GM19351 (cell line): Measurements from ENCODE around the gene ZNF814.
A peak's percentile ranks its signal among the peaks of the same experiment; 100 is the strongest.
"Not testable (repeated sequence)": the region's sequence is repeated elsewhere in the genome, so short reads cannot be mapped to it uniquely, and the experiment has no call there.

Experiments used
- ATAC-seq: cut with Tn5 transposase; IDR thresholded peaks from one replicate; pipeline ENCODE4 v1.9.1; 2021; ENCODE audit warnings: mild to moderate bottlenecking, moderate library complexity; ENCODE audit not compliant: unreplicated experiment

The ZNF814 gene

DNA sequence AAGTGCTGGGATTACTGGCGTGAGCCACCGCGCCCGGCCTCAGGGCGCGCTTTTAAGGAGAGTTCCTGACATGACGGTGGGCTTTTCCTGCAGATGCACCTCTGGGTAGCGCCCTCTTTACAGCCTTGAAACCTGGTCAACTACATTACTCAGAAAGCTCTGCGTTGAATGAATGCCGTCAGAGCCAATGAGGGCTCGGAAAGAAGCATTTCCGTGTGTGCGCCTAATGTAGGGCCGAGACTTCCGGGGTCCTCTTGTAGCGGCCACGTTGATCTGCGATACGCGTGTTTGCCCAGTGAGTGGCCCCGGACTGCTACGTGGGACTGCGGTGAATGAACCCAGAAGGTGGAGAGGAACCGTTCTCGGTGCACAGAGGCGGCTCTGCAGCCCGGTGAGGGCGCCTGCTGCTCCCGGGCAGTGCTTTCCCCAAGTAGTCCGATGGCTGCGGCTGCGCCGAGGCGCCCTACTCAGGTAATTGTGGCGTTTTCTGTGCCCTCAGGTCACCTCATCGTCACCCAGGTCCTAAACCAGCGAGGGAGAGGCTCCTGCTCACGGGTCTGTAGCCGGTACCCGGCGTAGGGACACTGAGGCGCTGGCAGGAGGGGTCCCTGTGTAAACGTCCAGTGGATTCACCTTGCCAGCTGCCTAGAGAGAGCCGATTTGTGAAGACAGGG is 69.2 kb downstream of the ZNF814 start:
- ATAC-seq, result peak; percentile 87

DNA sequence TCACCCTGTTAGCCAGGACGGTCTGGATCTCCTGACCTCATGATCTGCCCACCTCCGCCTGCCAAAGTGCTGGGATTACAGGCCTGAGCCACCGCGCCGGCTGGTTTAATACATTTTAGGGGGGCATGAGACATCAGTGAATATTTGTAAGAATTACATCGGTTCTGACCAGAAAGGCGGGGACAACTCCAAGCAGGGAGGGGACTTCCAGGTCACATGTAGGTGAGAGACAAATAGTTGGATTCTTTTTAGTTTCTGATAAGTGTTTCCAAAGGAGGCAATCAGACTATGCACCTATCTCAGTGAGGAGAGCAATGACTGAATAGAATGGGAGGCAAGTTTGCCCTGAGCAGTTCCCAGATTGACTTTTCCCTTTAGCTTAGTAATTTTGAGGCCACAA is 70.5 kb downstream of the ZNF814 start:
- no peak for ATAC-seq

DNA sequence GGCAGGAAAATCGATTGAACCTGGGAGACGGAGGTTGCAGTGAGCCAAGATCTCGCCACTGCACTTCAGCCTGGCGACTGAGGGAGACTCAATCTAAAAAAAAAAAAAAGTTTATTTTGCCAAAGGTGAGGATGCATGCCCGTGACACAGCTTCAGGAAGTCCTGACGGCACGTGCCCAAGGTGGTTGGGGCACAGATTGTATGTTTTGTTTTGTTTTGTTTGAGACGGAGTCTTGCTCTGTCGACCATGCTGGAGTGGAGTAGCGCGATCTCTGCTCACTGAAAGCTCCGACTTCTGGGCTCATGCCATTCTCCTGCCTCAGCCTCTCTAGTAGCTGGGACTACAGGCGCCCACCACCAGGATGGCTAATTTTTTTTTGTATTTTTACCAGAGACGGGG is 70.9 kb downstream of the ZNF814 start:
- ATAC-seq, result no peak

DNA sequence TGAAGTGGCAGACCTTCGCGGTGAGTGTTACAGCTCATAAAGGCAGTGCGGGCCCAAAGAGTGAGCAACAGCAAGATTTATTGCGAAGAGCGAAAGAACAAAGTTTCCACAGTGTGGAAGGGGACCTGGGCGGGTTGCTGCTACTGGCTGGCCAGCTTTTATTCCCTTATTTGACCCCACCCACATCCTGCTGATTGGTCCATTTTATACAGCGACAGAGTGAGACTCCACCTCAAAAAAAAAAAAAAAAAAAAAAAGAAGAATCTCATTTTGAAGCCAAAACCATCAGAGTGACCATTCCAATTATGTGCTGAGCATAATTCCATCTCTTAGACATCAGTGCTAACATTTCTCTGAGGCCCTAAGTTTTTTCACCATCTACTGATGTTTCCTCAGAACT is 72.2 kb downstream of the ZNF814 start:
- ATAC-seq, result no peak

DNA sequence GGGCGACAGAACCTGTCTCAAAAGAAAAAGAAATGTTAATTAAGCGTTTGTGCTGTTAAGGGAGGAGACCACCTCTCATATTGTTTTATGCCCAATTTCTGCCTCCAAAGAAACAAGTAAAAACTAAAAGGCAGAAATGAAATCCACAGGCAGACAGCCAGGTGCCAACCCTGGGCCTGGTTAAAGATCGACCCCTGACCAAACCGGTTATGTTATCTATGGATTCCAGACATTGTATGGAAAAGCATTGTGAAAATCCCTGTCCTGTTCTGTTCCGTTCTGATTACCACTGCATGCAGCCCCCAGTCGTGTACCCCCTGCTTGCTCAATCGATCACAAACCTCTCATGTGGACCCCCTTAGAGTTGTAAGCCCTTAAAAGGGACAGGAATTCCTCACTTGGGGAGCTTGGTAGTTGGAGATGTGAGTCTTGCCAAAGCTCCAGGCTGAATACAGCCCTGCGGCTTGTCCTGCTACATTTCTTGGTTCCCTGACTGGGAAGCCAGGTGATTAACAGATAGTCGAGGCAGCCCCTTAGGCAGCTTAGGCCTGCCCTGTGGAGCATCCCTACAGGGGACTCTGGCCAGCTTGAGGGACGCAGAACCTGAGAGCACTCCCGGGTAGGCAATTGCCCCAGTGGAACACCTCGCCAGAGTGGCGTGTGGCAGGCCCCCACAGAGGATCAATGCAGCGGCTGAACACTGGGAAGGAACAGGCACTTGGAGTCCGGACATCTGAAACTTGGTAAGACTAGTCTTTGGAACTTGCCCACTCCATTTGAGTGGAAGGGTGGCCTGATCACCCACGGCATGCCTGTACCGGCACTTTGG is 73.4 kb downstream of the ZNF814 start:
- ATAC-seq, result no peak

DNA sequence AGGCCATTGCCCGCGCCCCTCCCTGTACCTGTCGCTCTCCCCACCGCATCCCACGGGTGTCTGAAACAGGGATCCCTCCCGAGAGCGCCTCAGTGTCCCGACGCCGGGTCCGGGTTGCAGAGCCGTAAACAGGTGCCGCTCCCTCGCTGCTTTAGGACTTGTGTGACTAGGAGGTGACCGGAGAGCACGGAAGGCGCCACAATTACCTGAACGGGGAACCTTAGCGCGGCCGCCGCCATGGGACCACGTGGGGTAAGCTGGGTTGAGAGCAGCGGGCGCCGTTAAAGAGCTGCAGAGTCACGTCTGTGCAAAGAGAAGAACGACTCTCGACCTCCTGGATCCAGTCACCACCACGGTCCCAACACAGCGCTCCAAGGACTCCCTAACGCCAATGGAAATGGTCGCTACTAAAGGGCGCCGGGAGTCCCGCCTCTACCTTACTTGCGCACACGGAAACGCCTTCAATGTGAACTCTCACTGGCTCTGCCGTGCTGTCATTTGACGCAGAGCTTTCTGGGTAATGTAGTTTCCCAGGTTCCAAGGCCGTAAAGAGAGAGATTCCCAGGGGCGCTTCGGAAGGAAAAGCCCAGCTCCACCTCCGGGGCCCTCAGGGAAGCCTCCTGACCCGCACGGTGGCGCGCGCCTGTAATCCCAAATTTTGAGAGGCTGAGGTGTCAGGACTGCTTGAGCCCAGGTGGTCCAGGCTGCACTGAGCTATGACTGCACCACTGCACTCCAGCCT is 74.2 kb downstream of the ZNF814 start, which contains the start of gene ZNF552:
ZNF552 (minus strand) TSS at position 409 of the 742 bp plus-strand sequence; CDS start at position 239, 170 bp downstream.
- peak; percentile 65 for ATAC-seq

DNA sequence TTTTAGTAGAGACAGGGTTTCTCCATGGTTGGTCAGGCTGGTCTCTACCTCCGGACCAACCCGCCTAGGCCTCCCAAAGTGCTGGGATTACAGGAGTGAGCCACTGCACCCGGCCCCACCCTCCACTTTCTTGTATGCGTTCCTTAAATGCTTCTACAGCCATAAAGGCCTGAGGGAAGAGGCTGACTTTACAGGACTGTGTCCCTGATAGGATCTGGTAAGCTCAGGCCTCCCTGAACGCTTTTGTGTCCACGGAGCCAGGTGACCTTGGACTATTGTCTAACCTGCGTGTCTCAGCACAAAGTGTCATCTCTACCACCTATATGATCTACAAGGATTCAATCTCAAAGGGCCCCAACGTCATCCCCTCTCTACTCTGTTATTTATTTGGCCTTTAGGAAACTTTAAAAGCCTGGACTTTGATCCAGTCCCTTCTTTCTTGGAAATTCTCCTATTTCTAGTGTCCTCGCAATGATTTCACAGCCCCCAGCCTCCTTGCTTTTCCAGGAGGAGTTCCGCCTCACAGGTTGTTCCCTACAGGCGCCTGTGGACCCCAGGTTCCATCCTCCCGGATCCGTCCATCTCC is 74.8 kb downstream of the ZNF814 start:
- ATAC-seq, result no peak

DNA sequence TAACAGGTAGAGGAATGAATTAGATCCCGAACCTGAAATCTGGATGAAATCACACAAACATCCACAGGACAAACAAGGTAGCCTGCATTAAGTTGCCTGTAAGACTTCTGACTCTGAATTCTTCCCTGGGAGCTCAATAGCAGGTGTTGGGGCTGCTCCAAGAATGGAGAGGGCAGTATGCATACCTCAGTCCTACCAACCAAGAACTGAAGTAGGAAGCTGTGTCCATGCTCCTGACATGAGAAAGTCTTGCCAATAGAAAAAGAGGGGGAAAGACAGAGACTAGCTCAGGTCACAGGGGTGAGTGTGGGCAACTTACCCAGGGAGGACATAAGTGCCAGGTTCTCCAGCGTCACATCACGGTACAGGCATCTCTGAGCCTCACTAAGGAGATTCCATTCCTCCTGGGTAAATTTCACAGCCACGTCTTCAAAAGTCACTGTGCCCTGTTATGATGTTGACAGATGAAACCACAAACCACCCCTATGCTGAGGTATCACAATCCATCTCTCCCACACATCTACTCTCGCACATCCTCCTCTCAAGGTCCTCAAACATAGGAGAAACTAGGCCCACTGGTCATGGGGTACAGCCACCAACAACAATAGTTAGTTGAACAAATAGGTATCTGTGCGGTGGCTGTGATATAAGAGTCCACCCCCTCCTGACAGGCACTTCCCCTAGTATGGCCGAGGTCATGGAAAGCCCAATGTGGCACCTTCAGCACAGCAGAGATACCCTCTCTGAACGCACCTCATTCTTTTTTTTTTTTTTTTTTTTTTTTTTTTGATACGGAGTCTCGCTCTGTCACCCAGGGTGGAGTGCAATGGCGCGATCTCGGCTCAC is 75.6 kb downstream of the ZNF814 start:
- ATAC-seq, result not testable (repeated sequence)

DNA sequence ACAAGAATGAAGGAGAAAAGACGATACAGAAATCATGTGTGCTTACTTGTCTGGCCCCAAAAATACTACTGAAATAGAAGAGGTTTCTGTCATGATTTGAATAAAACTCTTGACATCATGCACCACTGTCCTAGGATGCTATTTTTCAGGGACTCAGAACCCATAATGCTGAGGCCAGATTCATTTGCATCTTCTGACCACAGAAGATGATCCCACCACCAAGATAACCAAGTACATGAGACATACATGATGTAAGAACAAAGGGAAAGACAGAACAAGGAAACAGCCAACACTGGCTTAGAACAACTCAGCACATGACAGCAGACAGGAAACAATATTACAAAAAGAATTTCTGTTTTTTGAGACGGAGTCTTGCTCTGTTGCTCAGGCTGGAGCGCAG is 76.6 kb downstream of the ZNF814 start:
- peak; percentile 36 for ATAC-seq

DNA sequence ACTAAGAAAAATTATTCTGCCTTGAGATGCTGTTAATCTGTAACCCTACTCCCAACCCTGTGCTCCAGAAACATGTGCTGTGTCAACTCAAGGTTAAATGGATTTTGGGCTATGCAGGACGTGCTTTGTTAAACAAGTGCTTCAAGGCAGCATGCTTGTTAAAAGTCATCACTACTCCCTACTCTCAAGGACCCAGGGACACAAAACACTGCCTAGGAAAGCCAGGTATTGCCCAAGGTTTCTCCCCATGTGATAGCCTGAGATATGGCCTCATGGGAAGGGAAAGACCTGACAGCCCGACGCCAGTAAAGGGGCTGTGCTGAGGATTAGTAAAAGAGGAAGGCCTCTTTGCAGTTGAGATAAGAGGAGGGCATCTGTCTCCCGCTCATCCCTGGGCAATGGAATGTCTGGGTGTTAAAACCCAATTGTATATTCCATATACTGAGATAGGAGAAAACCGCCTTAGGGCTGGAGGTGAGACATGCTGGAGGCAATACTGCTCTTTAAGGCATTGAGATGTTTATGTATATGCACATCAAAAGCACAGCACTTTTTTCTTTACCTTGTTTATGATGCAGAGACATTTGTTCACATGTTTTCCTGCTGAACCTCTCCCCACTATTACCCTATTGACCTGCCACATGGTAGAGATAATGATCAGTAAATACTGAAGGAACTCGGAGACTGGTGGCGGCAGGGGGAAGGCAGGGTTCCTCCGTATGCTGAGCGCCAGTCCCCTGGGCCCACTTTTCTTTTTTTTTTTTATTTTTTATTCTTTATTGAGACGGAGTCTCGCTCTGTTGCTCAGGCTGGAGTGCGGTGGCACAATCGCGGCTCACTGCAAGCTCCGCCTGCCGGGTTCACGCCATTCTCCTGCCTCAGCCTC is 78.2 kb downstream of the ZNF814 start:
- not testable (repeated sequence) for ATAC-seq

DNA sequence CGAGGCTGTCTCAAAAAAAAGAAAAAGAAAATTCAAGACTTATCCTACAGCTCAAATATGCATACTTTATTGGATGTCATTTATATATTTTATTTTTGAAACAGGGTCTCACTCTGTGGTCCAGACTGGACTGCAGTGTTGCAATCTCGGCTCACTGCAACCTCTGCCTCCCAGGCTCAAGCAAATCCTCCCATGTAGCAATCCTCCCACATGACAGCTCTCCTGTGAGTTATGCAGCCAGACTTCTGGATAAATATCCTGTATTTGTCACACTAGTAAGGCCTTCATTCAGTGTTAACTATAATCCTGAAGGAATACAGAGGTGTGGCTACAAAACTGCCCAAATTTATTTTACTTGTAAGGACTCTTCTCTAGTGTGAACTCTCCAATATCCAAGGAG is 81.3 kb downstream of the ZNF814 start:
- ATAC-seq, result no peak

DNA sequence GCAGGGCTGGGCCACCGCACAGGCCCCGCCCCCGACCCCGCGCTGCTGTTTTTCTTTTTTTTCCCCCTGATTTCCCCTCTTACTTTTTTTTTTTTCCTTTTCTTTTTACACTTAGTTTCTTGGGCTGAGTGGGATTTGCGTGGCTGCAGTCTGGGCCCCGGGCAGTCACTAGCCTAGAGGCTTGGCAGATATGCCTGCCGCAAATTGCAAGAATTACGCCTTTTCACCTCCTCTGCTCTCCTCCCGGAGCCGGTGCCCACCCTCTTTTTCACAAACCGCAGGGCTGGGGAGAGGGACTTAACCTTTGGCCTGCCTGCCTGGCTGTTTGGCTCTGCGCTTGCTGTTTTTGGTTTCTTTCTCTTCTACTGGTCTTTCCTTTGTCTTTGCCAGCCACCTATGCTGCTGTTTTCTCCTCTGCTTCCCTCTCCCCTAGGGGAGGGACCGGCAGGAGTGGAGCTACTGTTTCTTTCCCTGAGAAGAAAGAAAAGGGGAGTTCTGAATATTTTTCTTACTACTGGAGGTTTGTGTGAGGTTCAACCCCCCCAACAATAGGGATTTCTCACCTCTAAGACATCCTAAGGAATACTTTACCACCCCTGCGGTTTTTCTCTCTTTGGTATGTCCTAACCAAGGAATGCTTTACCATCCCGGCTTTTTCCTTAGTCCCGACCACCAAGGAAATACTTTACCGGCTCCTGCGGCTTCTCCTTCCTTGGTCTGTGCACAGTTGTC is 85.1 kb downstream of the ZNF814 start:
- no peak for ATAC-seq

DNA sequence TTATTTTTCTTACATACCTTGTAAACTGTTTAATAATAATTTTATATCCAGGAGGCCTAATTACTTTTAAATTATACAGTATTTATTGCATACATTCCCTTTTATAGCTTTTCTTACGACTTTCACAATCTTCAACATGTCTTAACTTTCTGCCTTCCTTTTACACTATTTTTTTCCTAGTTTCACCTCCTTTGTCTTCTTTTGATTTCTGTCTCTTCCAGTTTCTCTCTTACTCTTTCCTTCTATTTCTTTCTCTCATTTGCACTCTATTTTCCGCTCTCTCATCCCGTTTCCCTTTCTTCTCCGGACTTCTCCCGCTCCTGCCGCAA is 85.6 kb downstream of the ZNF814 start:
- no peak for ATAC-seq

DNA sequence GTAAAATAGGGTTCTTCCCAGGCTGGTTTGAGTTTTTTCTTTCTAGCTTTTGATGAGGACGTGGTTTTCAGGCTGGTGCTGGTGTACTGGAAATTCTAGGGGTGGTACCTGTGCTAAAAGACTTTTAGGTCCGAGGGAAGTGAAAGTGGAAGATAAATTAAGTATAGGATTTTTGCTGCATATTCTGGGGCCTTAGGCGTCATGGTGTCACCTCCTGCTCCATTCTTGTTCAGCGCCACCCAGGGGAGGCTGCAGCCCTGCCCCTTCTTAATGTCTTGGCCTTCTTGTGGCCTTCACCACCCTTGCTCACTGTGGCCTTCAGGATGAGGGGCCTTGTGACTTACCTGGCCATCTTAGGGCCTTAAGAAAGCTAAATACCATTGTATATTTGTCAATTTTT is 86.6 kb downstream of the ZNF814 start:
- ATAC-seq, result peak; percentile 63

DNA sequence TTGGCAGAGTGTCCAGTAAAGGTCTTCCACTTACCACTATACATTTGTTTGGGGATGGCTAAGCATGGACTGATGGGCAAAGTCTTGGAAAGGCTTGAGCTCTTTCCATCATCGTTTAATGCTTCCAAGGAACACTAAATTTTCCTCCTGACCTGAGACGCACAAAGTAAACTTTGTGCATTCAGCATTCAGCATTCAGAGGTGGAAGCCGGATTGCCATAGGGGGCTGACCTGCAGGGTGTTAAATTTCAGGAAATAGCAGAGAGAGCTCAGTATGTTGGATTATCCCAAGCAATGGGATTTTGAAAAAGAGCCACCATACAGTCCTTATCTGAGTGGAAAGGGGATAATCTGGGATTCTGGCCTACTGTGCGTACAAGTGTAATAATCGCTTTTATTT is 88.1 kb downstream of the ZNF814 start:
- no peak for ATAC-seq
